GM19240 (cell line): ENCODE data around the gene KRT23.
A peak's percentile ranks its signal among the peaks of the same experiment; 100 is the strongest.

Source experiments
- DNase-seq: peaks from one replicate; pipeline ENCODE4 v3.0.0; 2011; ENCODE audit warnings: low spot score; ENCODE audit not compliant: insufficient read length

The KRT23 gene, protein sequence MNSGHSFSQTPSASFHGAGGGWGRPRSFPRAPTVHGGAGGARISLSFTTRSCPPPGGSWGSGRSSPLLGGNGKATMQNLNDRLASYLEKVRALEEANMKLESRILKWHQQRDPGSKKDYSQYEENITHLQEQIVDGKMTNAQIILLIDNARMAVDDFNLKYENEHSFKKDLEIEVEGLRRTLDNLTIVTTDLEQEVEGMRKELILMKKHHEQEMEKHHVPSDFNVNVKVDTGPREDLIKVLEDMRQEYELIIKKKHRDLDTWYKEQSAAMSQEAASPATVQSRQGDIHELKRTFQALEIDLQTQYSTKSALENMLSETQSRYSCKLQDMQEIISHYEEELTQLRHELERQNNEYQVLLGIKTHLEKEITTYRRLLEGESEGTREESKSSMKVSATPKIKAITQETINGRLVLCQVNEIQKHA

GRCh38 chr17:40937384-40937819 is at the start of gene KRT23:
Gene KRT23 (minus strand): TSS chr17:40937646. CDS start chr17:40936603, 1,043 bp downstream.
- DNase-seq = no peak

DNA sequence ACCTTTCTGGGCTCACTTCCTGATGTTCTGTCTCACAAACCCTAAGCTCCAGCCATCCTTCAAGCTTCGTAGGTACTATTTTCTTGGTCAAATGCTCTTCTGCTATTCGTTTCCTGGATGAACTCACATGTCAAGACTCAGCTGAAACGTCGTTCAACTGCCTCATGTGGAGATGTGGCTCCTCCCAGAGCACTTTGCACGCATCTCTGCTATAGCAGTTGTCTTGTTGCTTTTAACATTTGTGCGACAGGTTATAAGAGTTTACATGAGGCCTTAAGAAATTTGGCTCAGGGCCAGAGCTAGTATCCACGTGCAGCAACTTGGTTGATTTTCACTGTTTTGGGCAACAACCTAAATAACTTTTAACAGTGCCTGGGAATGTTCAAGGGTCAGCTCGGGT is 49.5 kb upstream of the KRT23 start:
- no peak for DNase-seq

GRCh38 chr17:40984226-40984625 is 46.8 kb upstream of the KRT23 start, which contains the start of gene KRT40:
Gene KRT40 (minus strand): TSS chr17:40984326. CDS start chr17:40984273, 53 bp downstream.
- no peak for DNase-seq

- no peak for DNase-seq
Measured at GRCh38 chr17:40981115-40981514, 43.7 kb upstream of the KRT23 start.

DNA sequence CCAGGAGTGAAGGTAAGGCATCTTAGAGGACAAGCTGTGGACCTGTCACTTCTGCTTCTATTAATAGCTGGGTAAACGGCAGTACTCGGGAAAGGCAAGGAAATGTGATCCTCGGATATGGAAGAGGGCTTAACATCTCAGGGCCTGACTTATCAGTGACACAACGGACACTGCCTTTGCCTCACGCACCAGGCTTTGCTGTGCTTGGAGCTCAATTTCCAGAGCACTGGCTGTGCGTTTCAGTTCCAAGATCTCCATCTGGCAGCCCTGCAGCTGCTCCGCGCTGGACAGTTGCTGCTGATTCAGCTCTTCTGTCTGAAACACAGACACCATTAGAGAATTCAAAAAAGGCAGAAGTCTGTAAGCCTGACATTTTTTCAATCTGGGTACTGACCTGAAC is 43.1 kb upstream of the KRT23 start:
- no peak for DNase-seq

DNA sequence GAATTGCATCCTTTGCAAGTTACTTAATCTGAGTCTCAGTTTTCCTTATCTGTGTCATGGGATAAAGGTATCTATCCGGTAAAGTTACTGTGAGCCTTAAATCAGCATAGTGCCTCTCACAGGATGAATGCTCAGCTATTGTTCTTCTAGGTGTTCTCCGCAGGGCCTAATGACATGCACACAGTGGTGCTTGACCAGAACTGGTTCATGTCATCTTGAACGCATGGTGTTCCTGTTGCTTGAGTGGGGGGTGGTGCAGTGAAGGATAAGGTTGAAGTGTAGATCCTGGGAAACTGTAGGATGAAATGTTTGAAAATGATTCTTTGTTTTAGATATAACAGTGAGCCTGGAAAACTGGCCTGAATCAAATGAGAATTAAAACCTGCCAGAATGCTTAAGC is 42.7 kb upstream of the KRT23 start:
- no peak for DNase-seq

DNA sequence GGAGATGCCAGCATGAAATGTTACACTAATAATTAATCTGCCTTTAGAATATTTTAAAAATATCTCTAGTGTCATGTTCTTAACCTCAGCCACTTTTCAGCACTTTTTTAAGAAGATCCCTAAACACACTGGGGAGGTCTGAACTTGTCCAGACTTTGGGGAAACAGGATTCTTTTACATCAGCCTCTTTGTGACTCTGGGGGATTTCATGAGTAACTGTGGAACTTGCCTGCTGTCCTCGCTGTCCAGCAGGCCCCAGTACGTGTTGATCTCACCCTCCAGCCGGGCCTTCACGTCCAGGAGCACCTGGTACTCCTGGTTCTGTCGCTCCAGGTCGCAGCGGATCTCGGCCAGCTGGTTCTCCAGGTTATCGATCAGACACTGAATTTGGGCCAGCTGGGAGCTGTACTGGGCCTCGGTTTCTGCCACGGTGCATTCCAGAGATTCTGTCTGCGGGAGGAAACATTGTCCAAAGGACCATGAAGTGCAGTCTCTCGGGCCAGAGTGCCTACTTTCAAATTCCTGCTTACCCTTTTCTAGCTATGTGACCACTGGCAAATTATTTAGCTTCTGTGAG is 41.2 kb upstream of the KRT23 start:
- DNase-seq = no peak

GRCh38 chr17:40975516-40975915 is 38.1 kb upstream of the KRT23 start:
- no peak for DNase-seq

DNA sequence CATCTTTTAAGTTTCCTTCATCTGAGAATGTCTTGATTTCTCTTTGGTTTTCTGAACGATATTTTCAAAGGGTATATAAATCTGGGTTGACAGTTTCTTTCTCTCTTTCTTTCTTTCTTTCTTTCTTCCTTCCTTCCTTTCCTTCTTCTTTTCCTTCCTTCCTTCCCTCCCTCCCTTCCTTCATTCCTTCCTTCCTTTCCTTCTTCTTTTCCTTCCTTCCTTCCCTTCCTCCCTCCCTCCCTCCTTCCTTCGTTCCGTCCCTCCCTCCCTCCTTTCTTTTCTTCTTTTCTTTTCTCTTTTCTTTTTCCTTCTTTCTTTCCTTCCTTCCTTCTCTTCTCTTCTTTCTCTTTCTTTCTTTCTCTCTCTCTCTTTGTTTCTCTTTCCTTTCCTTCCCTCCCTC is 36.9 kb upstream of the KRT23 start:
- no peak for DNase-seq

GRCh38 chr17:40967582-40967981 is 30.1 kb upstream of the KRT23 start:
- no peak for DNase-seq

GRCh38 chr17:40966848-40967247 is 29.4 kb upstream of the KRT23 start, which contains the start of gene KRT39:
Gene KRT39 (minus strand): TSS chr17:40966948. CDS start chr17:40966856, 92 bp downstream.
- DNase-seq = no peak

DNA sequence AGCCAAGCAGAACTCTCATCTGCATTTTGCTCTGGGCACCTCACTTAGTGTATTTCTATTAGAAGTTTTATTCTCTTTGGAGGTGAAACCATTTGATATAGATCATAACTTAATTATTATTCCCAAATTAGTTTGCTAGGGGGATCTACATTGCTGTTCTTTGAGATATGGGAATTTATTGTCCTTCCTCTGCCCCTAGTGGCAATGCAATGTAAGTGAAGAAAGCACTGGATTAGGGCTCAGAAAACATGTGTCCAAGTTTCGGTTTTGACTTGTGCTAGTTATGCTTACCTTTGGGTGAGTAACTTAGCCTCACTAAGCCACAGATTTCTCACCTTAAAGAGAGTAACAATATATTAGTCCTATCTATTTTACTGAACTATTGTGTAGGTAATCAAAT is 26.4 kb upstream of the KRT23 start:
- DNase-seq = peak; percentile 20

DNA sequence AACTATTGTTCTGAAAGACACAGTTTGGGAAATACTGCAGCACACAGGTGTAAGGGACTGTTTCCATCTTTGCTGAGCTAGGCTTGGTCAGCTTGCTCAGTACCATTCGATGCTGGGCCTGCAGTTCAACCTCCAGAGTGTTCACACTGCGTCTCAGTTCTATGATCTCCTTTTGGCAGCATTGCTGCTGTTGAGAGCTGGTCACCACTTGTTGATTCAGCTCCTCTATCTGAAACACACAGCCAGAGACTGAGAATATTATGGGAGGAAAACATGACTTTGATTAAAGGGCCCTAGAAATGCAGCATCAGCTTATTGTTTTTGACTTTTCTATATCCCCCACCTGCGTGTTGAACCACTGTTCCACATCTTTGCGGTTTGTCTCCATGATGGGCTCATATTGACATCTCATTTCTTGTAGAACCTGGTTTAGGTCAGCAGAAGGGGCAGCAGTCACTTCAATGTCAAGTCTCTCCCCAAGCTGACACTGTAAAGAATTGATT is 24.7 kb upstream of the KRT23 start:
- no peak for DNase-seq

DNA sequence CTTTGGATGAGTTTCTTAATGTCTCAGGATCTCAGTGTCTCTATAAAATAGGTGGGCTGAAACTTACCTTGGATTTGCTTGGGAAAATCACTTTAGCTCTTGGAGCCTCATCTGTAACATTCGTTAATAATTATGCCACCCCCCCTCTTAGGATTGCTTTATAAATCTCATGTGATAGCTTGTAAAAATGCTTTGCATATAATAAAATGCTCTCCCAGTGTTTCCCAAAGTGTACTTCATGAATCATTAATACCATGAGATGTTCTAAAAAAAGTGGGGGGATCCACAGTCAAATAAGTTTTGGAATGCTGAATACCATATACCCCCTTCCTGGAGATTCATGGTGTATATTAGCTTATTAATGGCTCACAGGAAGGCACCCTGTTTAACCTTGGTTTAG is 24.1 kb upstream of the KRT23 start:
- DNase-seq = no peak

DNA sequence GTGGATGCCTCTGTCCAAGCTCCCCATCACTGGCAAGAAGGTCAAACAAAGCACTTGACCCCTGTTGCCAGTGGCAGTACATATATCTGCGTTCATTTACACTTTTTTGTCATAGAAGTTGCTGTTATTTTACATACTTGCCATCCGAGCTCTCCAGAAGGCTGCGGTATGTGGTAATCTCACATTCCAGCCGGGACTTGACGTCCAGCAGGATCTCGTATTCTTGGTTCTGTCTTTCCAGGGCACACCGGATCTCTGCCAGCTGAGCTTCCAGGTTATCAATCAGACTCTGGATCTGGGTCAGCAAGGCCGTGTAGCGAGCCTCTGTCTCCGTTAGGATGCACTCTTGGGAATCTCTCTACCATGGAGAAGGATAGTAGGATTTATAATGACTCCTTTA is 22.7 kb upstream of the KRT23 start:
- no peak for DNase-seq

DNA sequence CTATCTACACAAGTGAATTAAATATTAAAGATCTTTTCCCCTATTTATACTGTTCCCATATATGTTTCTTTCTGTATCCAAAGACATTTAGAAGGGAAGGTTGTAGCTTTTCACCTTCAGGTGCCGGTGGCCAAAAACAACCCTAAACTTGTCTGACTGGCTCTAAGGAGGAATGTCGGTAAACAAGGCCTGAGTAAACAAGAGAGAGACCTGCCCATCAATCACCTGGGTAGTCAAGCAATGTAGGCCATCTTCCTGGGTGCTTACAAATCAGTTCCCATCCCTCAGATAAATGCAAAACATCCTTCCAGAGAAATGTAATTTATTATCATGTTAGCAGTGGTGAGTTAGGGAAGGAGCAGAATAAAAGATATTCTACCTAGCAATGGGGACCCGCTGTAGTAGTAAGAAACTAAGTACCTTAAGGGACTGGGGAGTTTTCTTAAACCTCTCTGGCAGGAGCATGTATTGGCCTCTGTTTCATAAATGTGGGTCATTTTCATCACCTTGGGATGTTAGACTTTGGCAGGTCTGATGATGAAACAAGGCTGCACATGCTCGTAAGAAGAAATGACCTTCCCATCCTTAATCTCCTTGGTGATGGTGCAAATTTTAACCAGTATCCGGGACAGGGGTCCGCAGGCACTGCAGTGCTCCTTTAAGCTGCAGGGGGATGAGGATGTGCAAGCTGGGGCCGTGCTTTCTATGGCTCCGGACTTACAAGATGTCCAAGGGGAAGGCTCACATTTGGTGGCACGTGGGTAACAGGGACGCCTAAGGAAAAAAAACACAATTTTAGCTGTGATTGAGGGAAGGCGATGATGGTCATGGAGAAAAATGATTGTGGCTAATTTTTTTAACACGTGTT is 20.9 kb upstream of the KRT23 start:
- no peak for DNase-seq

GRCh38 chr17:40956401-40957254 is 19.2 kb upstream of the KRT23 start:
- DNase-seq = no peak

- DNase-seq = no peak
Measured at GRCh38 chr17:40953881-40954280, 16.4 kb upstream of the KRT23 start.

DNA sequence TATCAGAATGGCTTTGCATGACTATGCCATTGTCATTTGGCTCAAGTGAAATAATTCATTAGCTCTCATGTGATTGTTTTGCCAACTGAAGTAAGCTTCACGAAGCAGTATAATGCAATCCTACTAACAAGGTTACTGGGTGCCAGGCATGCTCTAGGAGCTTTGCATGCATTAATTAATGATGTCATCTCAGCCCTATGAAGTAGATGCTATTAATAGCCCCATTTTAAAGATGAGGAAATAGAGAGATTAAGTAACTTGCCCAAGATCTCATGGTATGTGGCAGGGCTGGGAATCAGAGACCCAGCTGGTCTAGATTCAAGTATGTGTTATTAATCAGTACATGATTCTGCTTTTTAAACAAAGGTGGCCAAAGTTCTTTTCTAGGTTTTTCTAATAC is 15.2 kb upstream of the KRT23 start:
- no peak for DNase-seq

GRCh38 chr17:40952154-40952553 is 14.7 kb upstream of the KRT23 start:
- DNase-seq = no peak
